Endothelial cell of umbilical vein (primary cell): ENCODE measurements around the gene ANKRD28. TPM values are rescaled to one million over a fixed set of nuclear protein-coding genes. Genes with fewer than 3 reads are reported as not detected.

Experiments used
- BruUV-seq: library from RNA; stranded (reverse); fragments of 400-500 nt; replicated peaks from 2 replicates; lab custom pipeline; 2021; lab: Mats Ljungman, UMichigan
- CTCF ChIA-PET: fragments of 300-600, 350-600 bp; sonication (Branson Sonifier 250); formaldehyde crosslinking; loops from one replicate; lab custom pipeline; 2021; ENCODE audit warnings: antibody characterized with exemption, inconsistent platforms; lab: Charles Lee
- POLR2A ChIA-PET: fragments of 300-600, 350-600 bp; sonication (Branson Sonifier 250); formaldehyde crosslinking; loops from one replicate; lab custom pipeline; 2021; ENCODE audit warnings: antibody characterized with exemption, inconsistent platforms; lab: Charles Lee
- DNase-seq: peaks from one replicate; pipeline ENCODE4 v3.0.0-alpha.2; 2011; ENCODE audit warnings: low read depth, low spot score
- FAIRE-seq: peaks from 2 replicates; lab custom pipeline; 2011; peaks lifted over from hg19 to GRCh38; lab: Jason Lieb, UNC
- H2AFZ ChIP-seq: 2 replicates; pipeline ENCODE4 v1.6.0; 2012; ENCODE audit warnings: low read depth, low read length, control low read depth, inconsistent platforms
- H3K27ac ChIP-seq: 2 replicates; pipeline ENCODE4 v1.5.1; 2011; ENCODE audit warnings: low read depth, mild to moderate bottlenecking, control low read depth, low read length, moderate library complexity; ENCODE audit not compliant: insufficient read depth
- H3K27me3 ChIP-seq, 2 experiments: 2 replicates each; pipeline versions ENCODE4 v1.6.0 to v1.6.1; 2011; ENCODE audit warnings: low read length in 2 of 2, mixed read lengths in 1 of 2; ENCODE audit not compliant: control insufficient read depth in 2 of 2, insufficient read depth in 2 of 2
- H3K36me3 ChIP-seq, 2 experiments: 2 replicates in 1 of 2; 3 replicates in 1 of 2; pipeline ENCODE4 v1.5.1; 2011; ENCODE audit warnings: low read length in 2 of 2, mild to moderate bottlenecking in 1 of 2, moderate library complexity in 1 of 2; ENCODE audit not compliant: control insufficient read depth in 2 of 2, insufficient read depth in 2 of 2; ENCODE audit errors: extremely low read depth in 1 of 2
- H3K4me1 ChIP-seq: 3 replicates; pipeline ENCODE4 v1.5.1; 2011; ENCODE audit warnings: mild to moderate bottlenecking, low read length; ENCODE audit not compliant: control insufficient read depth, insufficient read depth; ENCODE audit errors: extremely low read depth
- H3K4me2 ChIP-seq: 2 replicates; pipeline ENCODE4 v1.6.1; 2011; ENCODE audit warnings: low read length, control low read depth, mixed read lengths; ENCODE audit not compliant: insufficient read depth
- H3K4me3 ChIP-seq, 3 experiments: fragments of 200-600 bp in 1 of 3; sonication (generic), shearing (Covaris generic) in 1 of 3; replicated peaks in 1 of 3; 2 replicates each; pipeline ENCODE4 v1.5.1; 2011 to 2016; ENCODE audit warnings: control low read depth in 3 of 3, low read length in 3 of 3, mild to moderate bottlenecking in 2 of 3, inconsistent platforms in 1 of 3, low read depth in 1 of 3, moderate library complexity in 1 of 3; ENCODE audit not compliant: insufficient read depth in 1 of 3
- H3K79me2 ChIP-seq: 2 replicates; pipeline ENCODE4 v1.6.0; 2012; ENCODE audit warnings: low read length, inconsistent platforms; ENCODE audit not compliant: control insufficient read depth, insufficient read depth
- H3K9ac ChIP-seq: replicated peaks from 2 replicates; pipeline ENCODE3; 2011; ENCODE audit warnings: low read length, control low read depth; ENCODE audit not compliant: insufficient read depth; ENCODE audit errors: extremely low read depth
- H3K9me1 ChIP-seq: replicated peaks from 3 replicates; pipeline ENCODE4 v1.6.0; 2011; ENCODE audit warnings: mild to moderate bottlenecking, low read length; ENCODE audit not compliant: control insufficient read depth, insufficient read depth; ENCODE audit errors: extremely low read depth
- H3K9me3 ChIP-seq: replicated peaks from 2 replicates; pipeline ENCODE4 v1.5.1; 2012; ENCODE audit warnings: low read length, inconsistent platforms; ENCODE audit not compliant: control insufficient read depth, insufficient read depth
- H4K20me1 ChIP-seq: replicated peaks from 2 replicates; pipeline ENCODE3; 2011; ENCODE audit warnings: mild to moderate bottlenecking, low read length; ENCODE audit not compliant: control insufficient read depth, insufficient read depth; ENCODE audit errors: extremely low read depth
- EZH2 ChIP-seq: IDR thresholded peaks from 2 replicates; pipeline ENCODE4 v1.6.1; 2012; ENCODE audit warnings: borderline replicate concordance, low read depth, mild to moderate bottlenecking, moderate library complexity, low read length, inconsistent platforms; ENCODE audit not compliant: severe bottlenecking
- FOS ChIP-seq: IDR thresholded peaks from 2 replicates; pipeline ENCODE4 v1.6.1; 2011; ENCODE audit warnings: mild to moderate bottlenecking, low read length, moderate library complexity, borderline replicate concordance; ENCODE audit not compliant: insufficient read depth
- GATA2 ChIP-seq: IDR thresholded peaks from 2 replicates; pipeline ENCODE4 v1.7.0; 2011; ENCODE audit warnings: low read depth, mild to moderate bottlenecking, moderate library complexity, mixed read lengths, low read length; ENCODE audit not compliant: insufficient read length, insufficient read depth
- JUN ChIP-seq: IDR thresholded peaks from 2 replicates; pipeline ENCODE4 v1.6.1; 2011; ENCODE audit warnings: borderline replicate concordance, low read depth; ENCODE audit not compliant: insufficient read length, insufficient read depth
- MAX ChIP-seq: IDR thresholded peaks from 2 replicates; pipeline ENCODE4 v1.6.1; 2011; ENCODE audit not compliant: insufficient read depth, insufficient read length
- MYC ChIP-seq: IDR thresholded peaks from one replicate; pipeline ENCODE4 v1.6.1; 2011; ENCODE audit warnings: mild to moderate bottlenecking, low read depth, low read length
- POLR2A ChIP-seq: IDR thresholded peaks from 2 replicates; pipeline ENCODE4 v1.6.1; 2012; ENCODE audit warnings: low read depth, mild to moderate bottlenecking, control low read depth, low read length
- POLR2AphosphoS5 ChIP-seq: IDR thresholded peaks from 2 replicates; pipeline ENCODE4 v1.6.1; 2012; ENCODE audit warnings: low read depth, mild to moderate bottlenecking, control low read depth, low read length, moderate library complexity; ENCODE audit not compliant: insufficient read depth
- dilution Hi-C: fragments of 300-500 bp; cut with MboI; formaldehyde crosslinking; loops from one replicate; pipeline ENCODE4 v1.15.0; 2019; ENCODE audit warnings: low sequenced_read_pairs; ENCODE audit not compliant: extremely low pct_ligation_motif_present
- intact Hi-C: fragments of 100-400 bp; cut with micrococcal nuclease; formaldehyde crosslinking; loops from one replicate; pipeline ENCODE4 v1.10.0; 2022
- polyA plus RNA-seq, 4 experiments: library from polyadenylated mRNA; depleted of rRNA in 3 of 4; stranded (reverse) in 3 of 4; unstranded in 1 of 4; fragments of >200 nt; gene quantifications; 2 replicates each; pipeline versions ENCODE4 v1.2.1 to v1.2.3, GENCODE V29; 2011 to 2012; ENCODE audit warnings: missing spikeins in 1 of 4
- total RNA-seq: library from RNA; stranded (reverse); gene quantifications from 2 replicates; pipeline ENCODE4 v1.2.3, GENCODE V29; 2021
- TF ChIP-seq, protein P1 (sequence below), 2 donors: IDR thresholded peaks; 1 replicate in 1 of 2; 2 replicates in 1 of 2; pipeline ENCODE4 v1.5.1; 2011; ENCODE audit warnings: low read length in 2 of 2, mild to moderate bottlenecking in 2 of 2, moderate library complexity in 2 of 2, control low read depth in 1 of 2, inconsistent platforms in 1 of 2, low read depth in 1 of 2; ENCODE audit not compliant: insufficient read depth in 1 of 2; ENCODE audit errors: extremely low read depth in 1 of 2

ANKRD28 gene
- total and polyA plus RNA-seq, 2 donors (not counting 3 experiments of a cell fraction or from before 2014, with no cell fraction given): 36.7 to 97.3 TPM

GRCh38 chr3:15787941-15788340 is 9.8 kb downstream of the ANKRD28 start:
- CTCF ChIA-PET: interaction anchor here (0.7 to 1.8 kb wide), 3 partner anchors 9 to 24 kb away, joined by 3 to 9 read pairs (median 5); partner anchors contain the start of gene ANKRD28
- dilution Hi-C loops: no loop called here

More at GRCh38 chr3:15787941-15788340, 9.8 kb downstream of the ANKRD28 start:
- Histone ChIP-seq H3K9ac (no peak overlapping the region), H3K9me3 (no peaks in the 10 kb centered on the region), H4K20me1 (peaks cover 2% of the 10 kb centered on the region), H3K4me1 (peaks cover 19% of the 10 kb centered on the region), H2AFZ (no peak overlapping the region), H3K4me3 (no peak overlapping the region), H3K27me3 (no peaks in the 10 kb centered on the region), H3K9me1 (no peaks in the 10 kb centered on the region), H3K4me2 (no peak overlapping the region), H3K79me2 (peaks cover 96% of the 10 kb centered on the region), H3K36me3 (peaks cover 0 to under 1% of the 10 kb centered on the region in 2 experiments), H3K27ac (no peak overlapping the region)
- intact Hi-C loops: no loop called here
- FAIRE-seq: no peak
- POLR2A ChIA-PET: interaction anchor here (0.9 kb wide), 1 partner anchor 10 kb away, joined by 3 read pairs; no protein-coding TSS in a partner anchor
- no peak for DNase-seq
- no TSS peak for BruUV-seq
- TF ChIP-seq FOS: no peak
- no peak for TF ChIP-seq EZH2
- TF ChIP-seq GATA2: no peak
- TF ChIP-seq POLR2A: no peak
- no peak for TF ChIP-seq POLR2AphosphoS5
- TF ChIP-seq JUN: no peak
- no peak for TF ChIP-seq MYC
- no peak for TF ChIP-seq MAX
- TF ChIP-seq, protein P1, sequence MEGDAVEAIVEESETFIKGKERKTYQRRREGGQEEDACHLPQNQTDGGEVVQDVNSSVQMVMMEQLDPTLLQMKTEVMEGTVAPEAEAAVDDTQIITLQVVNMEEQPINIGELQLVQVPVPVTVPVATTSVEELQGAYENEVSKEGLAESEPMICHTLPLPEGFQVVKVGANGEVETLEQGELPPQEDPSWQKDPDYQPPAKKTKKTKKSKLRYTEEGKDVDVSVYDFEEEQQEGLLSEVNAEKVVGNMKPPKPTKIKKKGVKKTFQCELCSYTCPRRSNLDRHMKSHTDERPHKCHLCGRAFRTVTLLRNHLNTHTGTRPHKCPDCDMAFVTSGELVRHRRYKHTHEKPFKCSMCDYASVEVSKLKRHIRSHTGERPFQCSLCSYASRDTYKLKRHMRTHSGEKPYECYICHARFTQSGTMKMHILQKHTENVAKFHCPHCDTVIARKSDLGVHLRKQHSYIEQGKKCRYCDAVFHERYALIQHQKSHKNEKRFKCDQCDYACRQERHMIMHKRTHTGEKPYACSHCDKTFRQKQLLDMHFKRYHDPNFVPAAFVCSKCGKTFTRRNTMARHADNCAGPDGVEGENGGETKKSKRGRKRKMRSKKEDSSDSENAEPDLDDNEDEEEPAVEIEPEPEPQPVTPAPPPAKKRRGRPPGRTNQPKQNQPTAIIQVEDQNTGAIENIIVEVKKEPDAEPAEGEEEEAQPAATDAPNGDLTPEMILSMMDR (IDR thresholded peaks at IDR 0.05; ENCODE audit: extremely low read depth in 1 of 2, insufficient read depth in 1 of 2, low read depth in 1 of 2, low read length in 2 of 2): no peak
